HUES64 (cell line): ENCODE measurements around the gene DCAF17.

Source experiments
- H3K27ac ChIP-seq: 2 replicates; pipeline ENCODE4 v1.7.0; 2013; ENCODE audit warnings: low read depth, low read length, inconsistent platforms
- H3K27me3 ChIP-seq: 2 replicates; pipeline ENCODE4 v1.6.1; 2013; ENCODE audit warnings: mild to moderate bottlenecking, low read length; ENCODE audit not compliant: insufficient read depth
- H3K36me3 ChIP-seq: 2 replicates; pipeline ENCODE4 v1.6.1; 2013; ENCODE audit warnings: mild to moderate bottlenecking, low read length; ENCODE audit not compliant: insufficient read depth
- H3K4me1 ChIP-seq: 2 replicates; pipeline ENCODE4 v1.6.1; 2013; ENCODE audit warnings: mild to moderate bottlenecking, low read length, moderate library complexity; ENCODE audit not compliant: insufficient read depth
- H3K4me3 ChIP-seq: 2 replicates; pipeline ENCODE4 v1.5.1; 2013; ENCODE audit warnings: mild to moderate bottlenecking, low read length, moderate library complexity
- H3K9ac ChIP-seq: 2 replicates; pipeline ENCODE4 v1.6.1; 2013; ENCODE audit warnings: mild to moderate bottlenecking, low read depth, low read length
- H3K9me3 ChIP-seq: 2 replicates; pipeline ENCODE4 v1.6.1; 2013; ENCODE audit warnings: low read depth, low read length; ENCODE audit not compliant: insufficient read depth
- WGBS: fragments of 150-250, 120-280 bp; methylation state at CpG from one replicate; pipeline ENCODE4 v1.1.7; 2013; ENCODE audit warnings: missing lambda C conversion rate; 5-methylcytosine and 5-hydroxymethylcytosine counted together

DCAF17 gene

GRCh38 chr2:171400395-171400794 is 33.6 kb upstream of the DCAF17 start:
- H3K4me3 ChIP-seq, result no peak overlapping the region
- peaks cover 8% of the 10 kb centered on the region for H3K9me3 ChIP-seq
- peaks cover 15% of the 10 kb centered on the region for H3K4me1 ChIP-seq
- 89% methylated on average over 3 of the region's 3 CpGs for WGBS
- H3K27me3 ChIP-seq, result no peaks in the 10 kb centered on the region
- 0 out of 2 replicates have a peak, but pooled peaks cover 3% of the 10 kb centered on the region for H3K36me3 ChIP-seq
- H3K9ac ChIP-seq, result no peak overlapping the region
- no peak overlapping the region for H3K27ac ChIP-seq

- no peak overlapping the region for H3K4me3 ChIP-seq
- no peak overlapping the region for H3K27ac ChIP-seq
- peaks cover 13% of the 10 kb centered on the region for H3K4me1 ChIP-seq
- 0 out of 2 replicates have a peak, but pooled peaks cover 3% of the 10 kb centered on the region for H3K36me3 ChIP-seq
- peaks cover 8% of the 10 kb centered on the region for H3K9me3 ChIP-seq
- no peaks in the 10 kb centered on the region for H3K27me3 ChIP-seq
- no peak overlapping the region for H3K9ac ChIP-seq
- WGBS, result 96% methylated on average over 1 of the region's 1 CpG
Observed at GRCh38 chr2:171401947-171402346, 32.1 kb upstream of the DCAF17 start.

GRCh38 chr2:171402906-171403580 is 31.0 kb upstream of the DCAF17 start:
- H3K4me1 ChIP-seq, result peaks cover 13% of the 10 kb centered on the region
- H3K27ac ChIP-seq, result no peak overlapping the region
- no peak overlapping the region for H3K4me3 ChIP-seq
- 0 out of 2 replicates have a peak, but pooled peaks cover 3% of the 10 kb centered on the region for H3K36me3 ChIP-seq
- H3K27me3 ChIP-seq, result no peaks in the 10 kb centered on the region
- WGBS, result 97% methylated on average over 3 of the region's 4 CpGs
- no peak overlapping the region for H3K9ac ChIP-seq
- peaks cover 8% of the 10 kb centered on the region for H3K9me3 ChIP-seq

DNA sequence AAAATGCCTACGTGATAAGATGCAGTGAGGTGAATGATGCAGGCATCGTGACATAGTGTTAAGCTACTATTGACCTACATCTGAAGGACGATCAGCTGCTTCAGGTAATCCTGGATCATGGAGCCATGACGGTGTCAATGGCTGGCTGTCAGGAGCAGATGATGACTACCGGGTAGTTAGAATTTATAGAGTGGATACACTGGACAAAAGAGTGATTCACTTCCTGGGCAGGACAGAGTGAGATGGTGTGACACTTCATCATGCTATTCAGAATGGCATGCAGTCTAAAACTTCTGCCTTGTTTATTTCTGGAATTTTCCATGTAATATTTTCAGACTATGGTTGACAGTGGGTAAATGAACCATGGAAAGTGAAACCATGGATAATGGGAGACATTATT is 29.8 kb upstream of the DCAF17 start:
- 0 out of 2 replicates have a peak, but pooled peaks cover 3% of the 10 kb centered on the region for H3K36me3 ChIP-seq
- 94% methylated on average over 5 of the region's 5 CpGs for WGBS
- no peak overlapping the region for H3K9ac ChIP-seq
- H3K4me3 ChIP-seq, result no peak overlapping the region
- H3K4me1 ChIP-seq, result peaks cover 22% of the 10 kb centered on the region
- no peaks in the 10 kb centered on the region for H3K27me3 ChIP-seq
- peaks cover 8% of the 10 kb centered on the region for H3K9me3 ChIP-seq
- H3K27ac ChIP-seq, result no peak overlapping the region

GRCh38 chr2:171404719-171405118 is 29.3 kb upstream of the DCAF17 start:
- H3K4me1 ChIP-seq, result peaks cover 27% of the 10 kb centered on the region
- H3K4me3 ChIP-seq, result no peak overlapping the region
- 0 out of 2 replicates have a peak, but pooled peaks cover 3% of the 10 kb centered on the region for H3K36me3 ChIP-seq
- H3K9ac ChIP-seq, result no peak overlapping the region
- peaks cover 8% of the 10 kb centered on the region for H3K9me3 ChIP-seq
- 89% methylated on average over 1 of the region's 2 CpGs for WGBS
- H3K27me3 ChIP-seq, result no peaks in the 10 kb centered on the region
- H3K27ac ChIP-seq, result no peak overlapping the region

GRCh38 chr2:171405546-171405945 is 28.5 kb upstream of the DCAF17 start:
- WGBS, result 100% methylated on average over 1 of the region's 1 CpG
- no peak overlapping the region for H3K4me3 ChIP-seq
- H3K9me3 ChIP-seq, result peaks cover 8% of the 10 kb centered on the region
- no peak overlapping the region for H3K27ac ChIP-seq
- peaks cover 32% of the 10 kb centered on the region for H3K4me1 ChIP-seq
- H3K36me3 ChIP-seq, result 0 out of 2 replicates have a peak, but pooled peaks cover 3% of the 10 kb centered on the region
- H3K9ac ChIP-seq, result no peak overlapping the region
- H3K27me3 ChIP-seq, result no peaks in the 10 kb centered on the region

DNA sequence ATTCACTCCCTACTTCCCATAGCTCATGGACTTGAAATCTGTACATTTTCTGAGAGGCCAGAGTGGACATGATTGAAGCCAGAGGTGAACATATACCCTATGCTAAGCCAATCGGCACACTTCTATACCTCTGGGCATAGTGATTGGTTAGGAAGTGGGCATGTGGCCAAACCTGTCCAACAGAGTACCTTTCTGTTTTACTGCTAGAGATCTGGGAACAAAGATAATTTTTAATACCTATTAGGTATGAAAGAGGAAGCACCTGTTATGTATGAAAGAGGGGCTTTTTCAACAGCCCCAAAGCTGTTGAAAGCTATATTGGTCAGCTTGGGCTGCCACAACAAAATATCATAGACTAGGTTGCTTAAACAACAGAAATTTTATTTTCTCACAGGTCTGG is 28.0 kb upstream of the DCAF17 start:
- peaks cover 32% of the 10 kb centered on the region for H3K4me1 ChIP-seq
- WGBS, result 100% methylated on average over 1 of the region's 1 CpG
- H3K9ac ChIP-seq, result no peak overlapping the region
- no peak overlapping the region for H3K27ac ChIP-seq
- H3K36me3 ChIP-seq, result 0 out of 2 replicates have a peak, but pooled peaks cover 3% of the 10 kb centered on the region
- H3K27me3 ChIP-seq, result no peaks in the 10 kb centered on the region
- H3K9me3 ChIP-seq, result peaks cover 8% of the 10 kb centered on the region
- H3K4me3 ChIP-seq, result no peak overlapping the region

GRCh38 chr2:171407030-171407675 is 26.9 kb upstream of the DCAF17 start:
- 89% methylated on average over 4 of the region's 4 CpGs for WGBS

GRCh38 chr2:171407676-171408044 is 26.4 kb upstream of the DCAF17 start:
- H3K4me3 ChIP-seq, result no peak overlapping the region
- H3K36me3 ChIP-seq, result no peaks in the 10 kb centered on the region
- H3K9me3 ChIP-seq, result no peaks in the 10 kb centered on the region
- WGBS, result no CpG with 5 or more reads among the region's 1 CpG
- H3K27ac ChIP-seq, result no peak overlapping the region
- peaks cover 38% of the 10 kb centered on the region for H3K4me1 ChIP-seq
- H3K9ac ChIP-seq, result no peak overlapping the region
- H3K27me3 ChIP-seq, result no peaks in the 10 kb centered on the region

More at GRCh38 chr2:171407030-171407675, 26.9 kb upstream of the DCAF17 start:
- Histone ChIP-seq H3K4me1 (peaks cover 36% of the 10 kb centered on the region), H3K4me3 (no peak overlapping the region), H3K27me3 (no peaks in the 10 kb centered on the region), H3K36me3 (0 out of 2 replicates have a peak, but pooled peaks cover 3% of the 10 kb centered on the region), H3K27ac (no peak overlapping the region), H3K9ac (no peak overlapping the region), H3K9me3 (peaks cover 4% of the 10 kb centered on the region)

DNA sequence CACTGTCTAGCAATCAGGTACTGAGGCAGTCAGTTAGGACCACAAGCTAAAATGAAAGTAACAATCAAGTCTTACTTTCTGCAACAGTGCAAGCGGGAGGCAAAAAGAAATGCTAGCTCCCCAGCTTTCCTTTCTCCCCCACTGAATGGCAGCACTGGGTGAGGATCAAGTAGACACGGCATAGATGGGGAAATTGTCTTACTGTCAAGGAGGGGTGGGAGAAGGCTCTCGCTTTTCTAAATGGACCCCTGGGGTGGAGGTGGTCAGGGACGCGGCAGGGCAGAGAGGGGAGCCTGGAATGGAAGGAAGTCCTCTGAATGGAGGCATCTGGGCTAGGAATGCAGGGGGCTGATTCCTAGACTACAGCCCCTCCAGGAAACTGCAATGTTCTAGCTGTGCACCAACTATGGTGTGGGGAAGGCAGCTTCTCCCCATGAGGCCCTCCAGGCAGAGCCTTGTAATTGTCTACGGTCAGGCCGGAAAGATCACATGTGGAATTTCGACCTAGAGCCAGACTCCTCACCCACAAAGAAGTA is 24.5 kb upstream of the DCAF17 start:
- no peaks in the 10 kb centered on the region for H3K36me3 ChIP-seq
- WGBS, result 23% methylated on average over 8 of the region's 8 CpGs
- H3K27ac ChIP-seq, result peak overlapping the region; percentile 53; the same call in 1 of the 2 replicates
- no peaks in the 10 kb centered on the region for H3K9me3 ChIP-seq
- no peaks in the 10 kb centered on the region for H3K27me3 ChIP-seq
- H3K4me3 ChIP-seq, result peak overlapping the region; percentile 2; the same call in 1 of the 2 replicates
- peak overlapping the region; percentile 1; the same call in 1 of the 2 replicates for H3K9ac ChIP-seq
- peaks cover 38% of the 10 kb centered on the region for H3K4me1 ChIP-seq

DNA sequence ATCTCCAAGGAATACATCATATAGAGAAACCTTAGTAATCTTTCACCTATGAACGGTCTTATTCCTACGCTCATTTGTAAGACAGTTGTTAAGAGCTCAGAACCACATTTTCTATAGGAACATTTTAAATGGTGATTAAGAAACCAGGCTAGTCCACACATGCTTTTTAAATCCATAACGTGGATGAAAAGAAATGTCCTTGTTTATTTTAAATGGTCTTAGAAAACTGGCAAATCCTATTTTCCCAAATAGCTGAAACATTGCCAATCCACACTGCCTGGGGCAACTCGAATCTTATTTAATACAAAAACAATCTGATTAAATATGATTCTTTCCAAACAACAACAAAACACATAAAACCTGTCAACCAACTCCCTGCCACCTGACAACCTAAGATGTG is 23.9 kb upstream of the DCAF17 start:
- Histone ChIP-seq H3K27ac (peak overlapping the region; percentile 7; the same call in 1 of the 2 replicates), H3K4me1 (peaks cover 38% of the 10 kb centered on the region), H3K9me3 (no peaks in the 10 kb centered on the region), H3K4me3 (no peak overlapping the region), H3K27me3 (no peaks in the 10 kb centered on the region), H3K36me3 (no peaks in the 10 kb centered on the region), H3K9ac (no peak overlapping the region)
- 88% methylated on average over 2 of the region's 4 CpGs for WGBS
